D721Med (cell line): ENCODE results near the gene TUNAR.

Experiments used
- DNase-seq: peaks from one replicate; pipeline ENCODE4 v3.0.0; 2011; ENCODE audit warnings: low spot score; ENCODE audit not compliant: insufficient read length
- FAIRE-seq: peaks from 2 replicates; lab custom pipeline; 2011; peaks lifted over from hg19 to GRCh38; lab: Jason Lieb, UNC
- TF ChIP-seq, protein P1 (sequence below): IDR thresholded peaks from 2 replicates; pipeline ENCODE4 v1.5.1; 2012; ENCODE audit warnings: mild to moderate bottlenecking, control low read depth; ENCODE audit not compliant: insufficient read depth; ENCODE audit errors: missing control alignments

Gene TUNAR

DNA sequence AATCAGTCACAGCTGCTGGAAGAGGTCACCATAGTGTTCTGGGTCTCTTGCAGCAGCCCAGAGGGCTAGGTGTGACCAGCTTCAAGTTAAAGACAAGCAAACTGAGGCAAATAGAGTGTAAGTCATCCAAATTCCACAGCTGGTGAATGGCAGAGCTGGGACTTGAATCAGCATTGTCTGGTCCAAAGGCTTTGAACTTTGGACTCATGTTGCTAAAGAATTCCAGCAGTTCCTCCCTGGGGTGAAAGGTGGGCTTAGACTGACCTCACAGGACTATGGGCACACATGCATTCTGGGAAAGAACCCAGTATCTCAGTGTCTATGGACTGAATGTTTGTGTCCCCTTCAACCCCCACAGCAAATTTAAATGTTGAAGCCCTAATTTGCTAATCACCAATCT, 54.8 kb downstream of the TUNAR start:
- FAIRE-seq = no peak
- TF ChIP-seq, protein P1, sequence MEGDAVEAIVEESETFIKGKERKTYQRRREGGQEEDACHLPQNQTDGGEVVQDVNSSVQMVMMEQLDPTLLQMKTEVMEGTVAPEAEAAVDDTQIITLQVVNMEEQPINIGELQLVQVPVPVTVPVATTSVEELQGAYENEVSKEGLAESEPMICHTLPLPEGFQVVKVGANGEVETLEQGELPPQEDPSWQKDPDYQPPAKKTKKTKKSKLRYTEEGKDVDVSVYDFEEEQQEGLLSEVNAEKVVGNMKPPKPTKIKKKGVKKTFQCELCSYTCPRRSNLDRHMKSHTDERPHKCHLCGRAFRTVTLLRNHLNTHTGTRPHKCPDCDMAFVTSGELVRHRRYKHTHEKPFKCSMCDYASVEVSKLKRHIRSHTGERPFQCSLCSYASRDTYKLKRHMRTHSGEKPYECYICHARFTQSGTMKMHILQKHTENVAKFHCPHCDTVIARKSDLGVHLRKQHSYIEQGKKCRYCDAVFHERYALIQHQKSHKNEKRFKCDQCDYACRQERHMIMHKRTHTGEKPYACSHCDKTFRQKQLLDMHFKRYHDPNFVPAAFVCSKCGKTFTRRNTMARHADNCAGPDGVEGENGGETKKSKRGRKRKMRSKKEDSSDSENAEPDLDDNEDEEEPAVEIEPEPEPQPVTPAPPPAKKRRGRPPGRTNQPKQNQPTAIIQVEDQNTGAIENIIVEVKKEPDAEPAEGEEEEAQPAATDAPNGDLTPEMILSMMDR = no peak
- no peak for DNase-seq

DNA sequence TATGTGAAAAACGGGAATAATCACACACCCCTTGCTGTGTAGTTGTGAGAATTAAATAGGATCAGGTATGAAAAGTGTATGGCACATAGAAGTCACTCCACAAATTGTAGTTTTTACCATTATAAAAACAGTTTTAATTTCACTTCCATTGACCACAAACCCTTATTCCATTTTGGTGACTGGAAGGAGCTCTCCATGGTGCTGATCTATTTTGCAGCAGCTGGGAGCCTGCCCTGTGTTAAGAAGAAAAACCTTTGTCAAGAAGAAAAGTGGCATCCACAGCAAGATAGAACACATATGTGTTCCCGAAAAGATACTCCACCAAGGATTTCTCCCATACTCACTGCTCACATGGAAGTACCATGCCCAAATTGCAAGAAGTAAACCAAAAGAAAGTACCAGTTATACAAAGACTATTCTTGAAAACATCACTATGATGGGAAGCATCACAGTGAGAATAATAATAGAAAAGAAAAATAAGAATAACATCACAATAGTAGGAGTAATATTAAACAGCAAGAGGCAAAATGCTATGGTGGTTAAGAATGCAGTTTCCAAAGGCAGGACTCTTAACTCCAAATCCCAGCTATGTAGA, 58.7 kb downstream of the TUNAR start:
- no peak for DNase-seq
- no peak for FAIRE-seq
- TF ChIP-seq, protein P1 = no peak

DNA sequence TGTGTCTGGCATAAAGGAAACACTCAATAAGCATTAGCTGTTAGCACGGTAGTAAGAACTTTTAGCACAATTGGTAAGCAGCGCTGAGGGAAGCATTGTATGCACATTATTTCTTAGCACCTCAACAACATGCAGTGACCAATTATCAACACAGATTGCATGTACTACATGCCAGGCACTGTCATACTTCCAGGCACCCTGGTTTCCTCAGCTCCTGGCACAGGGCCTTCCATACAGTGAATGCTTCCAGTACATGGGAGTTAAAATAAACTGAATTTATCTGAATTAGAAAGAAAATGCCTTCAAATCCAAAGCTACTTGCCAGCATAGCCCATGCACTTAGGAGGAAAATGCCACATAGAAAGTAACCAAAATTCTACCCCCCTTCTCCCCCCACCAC, 59.4 kb downstream of the TUNAR start:
- DNase-seq (no peak), FAIRE-seq (no peak)
- TF ChIP-seq, protein P1 = no peak

DNA sequence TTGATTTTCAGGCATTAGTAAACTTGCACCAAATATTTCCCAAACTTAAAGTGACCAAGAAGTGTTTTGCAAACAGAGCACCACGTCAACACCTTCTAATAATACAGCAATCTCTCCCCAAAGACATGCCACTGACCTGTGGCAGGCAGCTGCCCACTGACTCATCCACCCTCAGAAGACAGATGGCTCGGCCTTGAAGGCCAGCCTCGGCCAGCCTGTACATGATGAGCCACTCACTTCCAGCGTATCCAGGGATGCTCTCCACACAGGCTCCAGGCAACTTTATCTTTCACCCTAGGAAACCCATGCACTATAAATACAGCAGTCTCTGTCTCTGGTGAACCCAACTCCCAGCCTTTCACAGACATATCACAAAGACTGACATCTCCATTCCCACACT, 62.7 kb downstream of the TUNAR start:
- TF ChIP-seq, protein P1 = no peak
- no peak for FAIRE-seq
- DNase-seq = no peak

DNA sequence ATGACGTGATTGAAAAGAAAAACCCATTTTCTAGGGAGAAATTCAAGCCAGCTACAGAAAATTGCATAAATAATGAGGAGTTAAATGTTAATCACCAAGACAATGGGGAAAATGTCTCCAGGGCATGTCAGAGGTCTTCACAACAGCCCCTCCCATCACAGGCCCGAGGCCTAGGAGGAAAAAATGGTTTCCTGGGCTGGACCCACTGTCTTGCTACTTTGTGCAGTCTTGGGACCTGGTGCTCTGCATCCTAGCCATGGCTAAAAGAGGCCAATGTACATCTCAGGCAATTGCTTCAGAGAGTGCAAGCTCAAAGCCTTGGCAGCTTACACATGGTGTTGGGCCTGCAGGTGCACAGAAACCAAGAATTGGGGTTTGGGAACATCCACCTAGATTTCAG, 65.3 kb downstream of the TUNAR start:
- DNase-seq (no peak), FAIRE-seq (no peak)
- TF ChIP-seq, protein P1 = no peak

DNA sequence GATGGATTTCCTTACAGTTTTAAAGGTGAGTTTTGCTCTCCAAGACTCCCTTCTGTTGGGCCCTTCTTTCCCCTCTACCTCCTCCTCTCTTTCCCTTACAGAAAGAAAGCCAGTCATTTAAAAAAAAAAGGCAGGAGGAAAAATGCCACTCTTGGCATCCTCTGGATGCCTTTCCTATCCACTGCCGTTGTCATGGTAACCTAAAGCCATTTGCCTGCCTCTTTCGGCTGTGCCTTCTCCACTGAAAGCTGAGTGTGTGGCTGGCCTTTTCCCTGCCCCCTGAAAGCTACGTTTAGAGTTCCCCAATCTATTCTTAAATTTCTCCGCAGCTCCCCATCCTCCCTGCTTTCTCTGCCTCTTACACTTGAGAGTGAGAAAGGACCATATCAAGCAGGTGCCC, 67.1 kb downstream of the TUNAR start:
- FAIRE-seq (no peak), DNase-seq (no peak)
- TF ChIP-seq, protein P1 = no peak

DNA sequence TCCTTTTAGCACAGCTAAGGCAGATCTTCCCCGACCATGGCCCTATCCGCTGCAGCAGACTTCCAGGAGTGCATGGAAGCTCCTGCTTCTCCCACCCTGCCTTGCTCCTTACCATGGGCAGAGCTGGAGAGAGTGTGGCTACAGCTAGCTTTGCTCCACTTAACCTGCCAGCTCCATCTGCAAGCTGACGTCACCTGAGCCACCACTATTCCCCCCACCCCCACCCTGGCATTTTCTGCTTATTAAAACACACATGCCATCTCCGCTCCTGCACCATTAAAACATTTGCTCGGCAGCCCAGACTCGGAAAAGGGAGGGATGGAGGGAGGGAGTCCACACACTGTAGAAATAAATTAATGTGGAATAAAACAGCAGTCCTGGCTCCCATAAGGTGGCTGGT, 67.8 kb downstream of the TUNAR start:
- no peak for FAIRE-seq

More for the DNA sequence above, 67.8 kb downstream of the TUNAR start:
- no peak for DNase-seq
- TF ChIP-seq, protein P1 = no peak
